Measurements from ENCODE around the gene CELA2B. TPM values are rescaled to one million over a fixed set of nuclear protein-coding genes. Genes with fewer than 3 reads are reported as not detected.
"Not testable (repeated sequence)": the region's sequence is repeated elsewhere in the genome, so short reads cannot be mapped to it uniquely, and the experiment has no call there.

CELA2B gene
- total RNA-seq (not detected in 2 replicates), polyA plus RNA-seq (not detected in 2 replicates), polyA minus RNA-seq (ENCODE audit: low replicate concordance) (not detected in 2 replicates)
- polyA plus RNA-seq (2012), result not detected in 2 replicates

GRCh38 chr1:15475752-15476314 is at the start of gene CELA2B:
Gene CELA2B (plus strand): TSS chr1:15476104. CDS start chr1:15476126, 22 bp downstream.
- no peak within 1 kb of the TSS for H3K9ac ChIP-seq (ENCODE audit: insufficient read depth, low read length)
- H3K36me3 ChIP-seq (ENCODE audit: control insufficient read depth, insufficient read depth, low read length), result no peaks in the 10 kb centered on the region
- no peaks in the 10 kb centered on the region for H3K79me2 ChIP-seq (ENCODE audit: control insufficient read depth, insufficient read depth, low read length)
- TF ChIP-seq CTCF (conservative IDR thresholded peaks at IDR 0.05 in 1 of 2, IDR thresholded peaks at IDR 0.05 in 1 of 2; ENCODE audit: low read depth in 1 of 2, low read length in 2 of 2) (no peak), EZH2 (IDR thresholded peaks at IDR 0.05; ENCODE audit: low read length, missing control alignments) (no peak)
- no peak within 1 kb of the TSS for H3K4me2 ChIP-seq (ENCODE audit: extremely low read depth, insufficient read depth, low read length)
- H2AFZ ChIP-seq (ENCODE audit: low read length), result no peak within 1 kb of the TSS
- H3K27me3 ChIP-seq (ENCODE audit: control insufficient read depth, insufficient read depth, low read length), result no peaks in the 10 kb centered on the region
- no peak within 1 kb of the TSS for H3K27ac ChIP-seq (ENCODE audit: insufficient read depth, low read length)
- H3K4me1 ChIP-seq (ENCODE audit: control insufficient read depth, extremely low read depth, insufficient read depth, low read length), result no peaks in the 10 kb centered on the region
- no peaks in the 10 kb centered on the region for H3K9me3 ChIP-seq (ENCODE audit: control insufficient read depth, insufficient read depth, low read depth, low read length)
- H3K4me3 ChIP-seq (replicated peaks in 1 of 4; ENCODE audit: control extremely low read depth in 1 of 4, insufficient read depth in 1 of 4, low read depth in 3 of 4, low read length in 4 of 4), result no peak within 1 kb of the TSS
- DNase-seq (ENCODE audit: low read depth in 2 of 2), result no peak
- no peaks in the 10 kb centered on the region for H4K20me1 ChIP-seq (ENCODE audit: control insufficient read depth, extremely low read depth, insufficient read depth, low read length)

GRCh38 chr1:15426492-15427279 is 49.2 kb upstream of the CELA2B start:
- TF ChIP-seq EZH2 (IDR thresholded peaks at IDR 0.05; ENCODE audit: low read length, missing control alignments) (no peak), CTCF (conservative IDR thresholded peaks at IDR 0.05 in 1 of 2, IDR thresholded peaks at IDR 0.05 in 1 of 2; ENCODE audit: low read depth in 1 of 2, low read length in 2 of 2) (peak; percentile 18 to 28)
- peak overlapping the region; percentile 34 for H3K27ac ChIP-seq (ENCODE audit: insufficient read depth, low read length)
- DNase-seq (ENCODE audit: low read depth in 2 of 2), result peak; percentile 69 to 74
- H3K4me2 ChIP-seq (ENCODE audit: extremely low read depth, insufficient read depth, low read length), result no peak overlapping the region
- H3K27me3 ChIP-seq (ENCODE audit: control insufficient read depth, insufficient read depth, low read length), result no peaks in the 10 kb centered on the region
- H3K79me2 ChIP-seq (ENCODE audit: control insufficient read depth, insufficient read depth, low read length), result peaks cover 1% of the 10 kb centered on the region
- no peaks in the 10 kb centered on the region for H3K9me3 ChIP-seq (ENCODE audit: control insufficient read depth, insufficient read depth, low read depth, low read length)
- no peak overlapping the region for H3K9ac ChIP-seq (ENCODE audit: insufficient read depth, low read length)
- H3K4me1 ChIP-seq (ENCODE audit: control insufficient read depth, extremely low read depth, insufficient read depth, low read length), result peaks cover 3% of the 10 kb centered on the region
- no peak overlapping the region for H2AFZ ChIP-seq (ENCODE audit: low read length)
- no peak overlapping the region for H3K4me3 ChIP-seq (replicated peaks in 1 of 4; ENCODE audit: control extremely low read depth in 1 of 4, insufficient read depth in 1 of 4, low read depth in 3 of 4, low read length in 4 of 4)
- no peaks in the 10 kb centered on the region for H4K20me1 ChIP-seq (ENCODE audit: control insufficient read depth, extremely low read depth, insufficient read depth, low read length)
- peaks cover 2% of the 10 kb centered on the region for H3K36me3 ChIP-seq (ENCODE audit: control insufficient read depth, insufficient read depth, low read length)

GRCh38 chr1:15427280-15427666 is 48.6 kb upstream of the CELA2B start:
- no peak for DNase-seq (ENCODE audit: low read depth in 2 of 2)

GRCh38 chr1:15428252-15428651 is 47.7 kb upstream of the CELA2B start:
- H3K79me2 ChIP-seq (ENCODE audit: control insufficient read depth, insufficient read depth, low read length); H4K20me1 ChIP-seq (ENCODE audit: control insufficient read depth, extremely low read depth, insufficient read depth, low read length); H3K27ac ChIP-seq (ENCODE audit: insufficient read depth, low read length); H2AFZ ChIP-seq (ENCODE audit: low read length); H3K9ac ChIP-seq (ENCODE audit: insufficient read depth, low read length); H3K27me3 ChIP-seq (ENCODE audit: control insufficient read depth, insufficient read depth, low read length); H3K9me3 ChIP-seq (ENCODE audit: control insufficient read depth, insufficient read depth, low read depth, low read length); DNase-seq (ENCODE audit: low read depth in 2 of 2); H3K36me3 ChIP-seq (ENCODE audit: control insufficient read depth, insufficient read depth, low read length); H3K4me2 ChIP-seq (ENCODE audit: extremely low read depth, insufficient read depth, low read length); H3K4me3 ChIP-seq (replicated peaks in 1 of 4; ENCODE audit: control extremely low read depth in 1 of 4, insufficient read depth in 1 of 4, low read depth in 3 of 4, low read length in 4 of 4): not testable (repeated sequence)
- H3K4me1 ChIP-seq (ENCODE audit: control insufficient read depth, extremely low read depth, insufficient read depth, low read length), result peaks cover 11% of the 10 kb centered on the region

More at GRCh38 chr1:15427280-15427666, 48.6 kb upstream of the CELA2B start:
- Histone ChIP-seq H3K4me2 (ENCODE audit: extremely low read depth, insufficient read depth, low read length) (no peak overlapping the region), H3K9me3 (ENCODE audit: control insufficient read depth, insufficient read depth, low read depth, low read length) (no peaks in the 10 kb centered on the region), H3K36me3 (ENCODE audit: control insufficient read depth, insufficient read depth, low read length) (peaks cover 2% of the 10 kb centered on the region), H4K20me1 (ENCODE audit: control insufficient read depth, extremely low read depth, insufficient read depth, low read length) (no peaks in the 10 kb centered on the region), H3K4me3 (replicated peaks in 1 of 4; ENCODE audit: control extremely low read depth in 1 of 4, insufficient read depth in 1 of 4, low read depth in 3 of 4, low read length in 4 of 4) (no peak overlapping the region), H3K9ac (ENCODE audit: insufficient read depth, low read length) (no peak overlapping the region), H3K79me2 (ENCODE audit: control insufficient read depth, insufficient read depth, low read length) (no peaks in the 10 kb centered on the region), H3K27ac (ENCODE audit: insufficient read depth, low read length) (peak overlapping the region; percentile 34), H3K27me3 (ENCODE audit: control insufficient read depth, insufficient read depth, low read length) (no peaks in the 10 kb centered on the region), H3K4me1 (ENCODE audit: control insufficient read depth, extremely low read depth, insufficient read depth, low read length) (peaks cover 3% of the 10 kb centered on the region), H2AFZ (ENCODE audit: low read length) (no peak overlapping the region)
- no peak for TF ChIP-seq CTCF (conservative IDR thresholded peaks at IDR 0.05 in 1 of 2, IDR thresholded peaks at IDR 0.05 in 1 of 2; ENCODE audit: low read depth in 1 of 2, low read length in 2 of 2)

Measured in fibroblast of lung (primary cell).